DND-41 (cell line): ENCODE data around the gene TBC1D5.

Source experiments
- EZH2 ChIP-seq: IDR thresholded peaks from 3 replicates; pipeline ENCODE4 v1.6.1; 2012; ENCODE audit warnings: borderline replicate concordance, low read depth, mild to moderate bottlenecking, moderate library complexity, low read length, inconsistent platforms; ENCODE audit not compliant: severe bottlenecking
- TF ChIP-seq, protein P1 (sequence below): IDR thresholded peaks from 2 replicates; pipeline ENCODE4 v1.5.1; 2012; ENCODE audit warnings: borderline replicate concordance, low read length, moderate library complexity, mild to moderate bottlenecking; ENCODE audit not compliant: poor library complexity, severe bottlenecking; ENCODE audit errors: extremely low read depth

- TF ChIP-seq, protein P1, sequence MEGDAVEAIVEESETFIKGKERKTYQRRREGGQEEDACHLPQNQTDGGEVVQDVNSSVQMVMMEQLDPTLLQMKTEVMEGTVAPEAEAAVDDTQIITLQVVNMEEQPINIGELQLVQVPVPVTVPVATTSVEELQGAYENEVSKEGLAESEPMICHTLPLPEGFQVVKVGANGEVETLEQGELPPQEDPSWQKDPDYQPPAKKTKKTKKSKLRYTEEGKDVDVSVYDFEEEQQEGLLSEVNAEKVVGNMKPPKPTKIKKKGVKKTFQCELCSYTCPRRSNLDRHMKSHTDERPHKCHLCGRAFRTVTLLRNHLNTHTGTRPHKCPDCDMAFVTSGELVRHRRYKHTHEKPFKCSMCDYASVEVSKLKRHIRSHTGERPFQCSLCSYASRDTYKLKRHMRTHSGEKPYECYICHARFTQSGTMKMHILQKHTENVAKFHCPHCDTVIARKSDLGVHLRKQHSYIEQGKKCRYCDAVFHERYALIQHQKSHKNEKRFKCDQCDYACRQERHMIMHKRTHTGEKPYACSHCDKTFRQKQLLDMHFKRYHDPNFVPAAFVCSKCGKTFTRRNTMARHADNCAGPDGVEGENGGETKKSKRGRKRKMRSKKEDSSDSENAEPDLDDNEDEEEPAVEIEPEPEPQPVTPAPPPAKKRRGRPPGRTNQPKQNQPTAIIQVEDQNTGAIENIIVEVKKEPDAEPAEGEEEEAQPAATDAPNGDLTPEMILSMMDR = no peak
- no peak for TF ChIP-seq EZH2
Measured at GRCh38 chr3:17330660-17331059, 411.8 kb downstream of the TBC1D5 start.
